ENCODE data around the gene GPC3.

The GPC3 gene

GRCh38 chrX:133970076-133970475, 15.3 kb downstream of the GPC3 start:
- in situ Hi-C loops (cut with HindIII; ENCODE audit: low sequenced_read_pairs), result no loop called here
- no peak for DNase-seq (ENCODE audit: low read depth, low spot score)
- H3K4me3 ChIP-seq (ENCODE audit: low read depth, low read length), result no peak overlapping the region
- no peak for TF ChIP-seq CTCF (IDR thresholded peaks at IDR 0.05; ENCODE audit: low read depth, low read length)

- no peak overlapping the region for H3K4me3 ChIP-seq (ENCODE audit: low read depth, low read length)
- TF ChIP-seq CTCF (IDR thresholded peaks at IDR 0.05; ENCODE audit: low read depth, low read length), result no peak
- DNase-seq (ENCODE audit: low read depth, low spot score), result no peak
- in situ Hi-C loops (cut with HindIII; ENCODE audit: low sequenced_read_pairs), result no loop called here
Observed at GRCh38 chrX:133969191-133969590, 16.2 kb downstream of the GPC3 start.

GRCh38 chrX:133968109-133968508, 17.3 kb downstream of the GPC3 start:
- no peak for TF ChIP-seq CTCF (IDR thresholded peaks at IDR 0.05; ENCODE audit: low read depth, low read length)
- in situ Hi-C loops (cut with HindIII; ENCODE audit: low sequenced_read_pairs), result no loop called here
- DNase-seq (ENCODE audit: low read depth, low spot score), result no peak
- H3K4me3 ChIP-seq (ENCODE audit: low read depth, low read length), result no peak overlapping the region

GRCh38 chrX:133966199-133966598, 19.2 kb downstream of the GPC3 start:
- TF ChIP-seq CTCF (IDR thresholded peaks at IDR 0.05; ENCODE audit: low read depth, low read length), result no peak
- DNase-seq (ENCODE audit: low read depth, low spot score), result no peak
- in situ Hi-C loops (cut with HindIII; ENCODE audit: low sequenced_read_pairs), result no loop called here
- H3K4me3 ChIP-seq (ENCODE audit: low read depth, low read length), result no peak overlapping the region

- in situ Hi-C loops (cut with HindIII; ENCODE audit: low sequenced_read_pairs), result no loop called here
- TF ChIP-seq CTCF (IDR thresholded peaks at IDR 0.05; ENCODE audit: low read depth, low read length), result no peak
Observed at GRCh38 chrX:133965321-133965720, 20.1 kb downstream of the GPC3 start.

GRCh38 chrX:133961046-133961445, 24.3 kb downstream of the GPC3 start:
- TF ChIP-seq CTCF (IDR thresholded peaks at IDR 0.05; ENCODE audit: low read depth, low read length), result no peak
- DNase-seq (ENCODE audit: low read depth, low spot score), result no peak
- in situ Hi-C loops (cut with HindIII; ENCODE audit: low sequenced_read_pairs), result no loop called here
- H3K4me3 ChIP-seq (ENCODE audit: low read depth, low read length), result no peak overlapping the region

More at GRCh38 chrX:133965321-133965720, 20.1 kb downstream of the GPC3 start:
- H3K4me3 ChIP-seq (ENCODE audit: low read depth, low read length), result no peak overlapping the region
- DNase-seq (ENCODE audit: low read depth, low spot score), result no peak

- in situ Hi-C loops (cut with HindIII; ENCODE audit: low sequenced_read_pairs), result no loop called here
- TF ChIP-seq CTCF (IDR thresholded peaks at IDR 0.05; ENCODE audit: low read depth, low read length), result no peak
- DNase-seq (ENCODE audit: low read depth, low spot score), result no peak
- H3K4me3 ChIP-seq (ENCODE audit: low read depth, low read length), result no peak overlapping the region
Observed at GRCh38 chrX:133959972-133960371, 25.4 kb downstream of the GPC3 start.

Measured in astrocyte of the spinal cord (primary cell).